WTC11 (cell line): ENCODE data around the gene WASF3. TPM values are rescaled to one million over a fixed set of nuclear protein-coding genes. Genes with fewer than 3 reads are reported as not detected.

Experiments used
- ATAC-seq: fragments of 200-7000 bp; cut with Tn5 transposase; 2 replicates; pipeline ENCODE4 v1.10.0; 2021; ENCODE audit warnings: mild to moderate bottlenecking, moderate library complexity
- CTCF ChIA-PET: fragments of 300-600 bp; sonication (Branson Sonifier 250); formaldehyde crosslinking; loops from one replicate; lab custom pipeline; 2021; ENCODE audit warnings: antibody characterized with exemption; lab: Charles Lee
- POLR2A ChIA-PET: fragments of 350-600 bp; sonication (Branson Sonifier 250); formaldehyde crosslinking; loops from one replicate; lab custom pipeline; 2021; ENCODE audit warnings: antibody characterized with exemption; lab: Charles Lee
- DNase-seq: peaks from one replicate; pipeline ENCODE4 v3.0.0; 2021; ENCODE audit warnings: low spot score
- H3K27ac Mint-ChIP-seq: 2 replicates; pipeline ENCODE4 v1.8.0; 2021; ENCODE audit warnings: mixed read lengths
- H3K27me3 Mint-ChIP-seq: 2 replicates; pipeline ENCODE4 v1.8.0; 2021; ENCODE audit warnings: low read depth, mild to moderate bottlenecking, moderate library complexity, mixed read lengths
- H3K36me3 Mint-ChIP-seq: 2 replicates; pipeline ENCODE4 v1.8.0; 2021; ENCODE audit warnings: mixed read lengths
- H3K4me1 Mint-ChIP-seq: 2 replicates; pipeline ENCODE4 v1.8.0; 2022; ENCODE audit warnings: mixed read lengths
- H3K4me3 Mint-ChIP-seq: 2 replicates; pipeline ENCODE4 v1.8.0; 2021; ENCODE audit warnings: mild to moderate bottlenecking, moderate library complexity, mixed read lengths
- H3K9me3 Mint-ChIP-seq: 2 replicates; pipeline ENCODE4 v1.8.0; 2021; ENCODE audit warnings: mixed read lengths
- CBFB ChIP-seq: sonication (generic); formaldehyde crosslinking; IDR thresholded peaks from 2 replicates; pipeline ENCODE4 v1.8.1; 2022; ENCODE audit warnings: mild to moderate bottlenecking, low read depth, missing genetic modification reagents
- FOXJ3 ChIP-seq: sonication (generic); formaldehyde crosslinking; IDR thresholded peaks from 2 replicates; pipeline ENCODE4 v1.9.0; 2021; ENCODE audit warnings: missing genetic modification reagents, mild to moderate bottlenecking, borderline replicate concordance
- GABPB1 ChIP-seq: sonication (generic); formaldehyde crosslinking; IDR thresholded peaks from 2 replicates; pipeline ENCODE4 v1.8.1; 2023; ENCODE audit warnings: mild to moderate bottlenecking, missing genetic modification reagents
- NR1H2 ChIP-seq: sonication (generic); formaldehyde crosslinking; IDR thresholded peaks from 2 replicates; pipeline ENCODE4 v1.9.0; 2021; ENCODE audit warnings: mild to moderate bottlenecking, moderate library complexity, missing genetic modification reagents
- NR2C2 ChIP-seq: sonication (generic); formaldehyde crosslinking; IDR thresholded peaks from 2 replicates; pipeline ENCODE4 v1.8.0; 2022; ENCODE audit warnings: mild to moderate bottlenecking, missing genetic modification reagents
- ZNF121 ChIP-seq: sonication (generic); formaldehyde crosslinking; IDR thresholded peaks from 2 replicates; pipeline ENCODE4 v1.8.0; 2023; ENCODE audit warnings: missing genetic modification reagents
- ZNF232 ChIP-seq: sonication (generic); formaldehyde crosslinking; IDR thresholded peaks from 2 replicates; pipeline ENCODE4 v1.8.0; 2022; ENCODE audit warnings: mild to moderate bottlenecking, missing genetic modification reagents
- ZNF263 ChIP-seq: sonication (generic); formaldehyde crosslinking; IDR thresholded peaks from 2 replicates; pipeline ENCODE4 v1.8.1; 2022; ENCODE audit warnings: low read depth, mild to moderate bottlenecking, moderate library complexity, missing genetic modification reagents
- total RNA-seq: library from RNA; stranded (reverse); gene quantifications from 3 replicates; pipeline ENCODE4 v1.2.3, GENCODE V29; 2021
- TF ChIP-seq, protein P1 (sequence below): fragments of 250-450 bp; sonication (Bioruptor Pico); IDR thresholded peaks from 2 replicates; pipeline ENCODE4 v1.9.0; 2021; ENCODE audit warnings: mild to moderate bottlenecking
- TF ChIP-seq, protein P2 (sequence below): fragments of 250-450 bp; sonication (Bioruptor Pico); IDR thresholded peaks from 2 replicates; pipeline ENCODE4 v2.1.2; 2022; ENCODE audit warnings: mild to moderate bottlenecking, moderate library complexity
- TF ChIP-seq, protein P3 (sequence below): fragments of 250-450 bp; sonication (Bioruptor Pico); conservative IDR thresholded peaks from 2 replicates; pipeline ENCODE4 v1.9.0; 2021; ENCODE audit warnings: mild to moderate bottlenecking
- TF ChIP-seq, protein P4 (sequence below): sonication (generic); formaldehyde crosslinking; IDR thresholded peaks from 2 replicates; pipeline ENCODE4 v1.8.1; 2022; ENCODE audit warnings: mild to moderate bottlenecking, missing genetic modification reagents, moderate library complexity, borderline replicate concordance
- TF ChIP-seq, protein P5 (sequence below): sonication (generic); formaldehyde crosslinking; IDR thresholded peaks from 2 replicates; pipeline ENCODE4 v1.8.0; 2023; ENCODE audit warnings: missing genetic modification reagents
- TF ChIP-seq, protein P6 (sequence below): fragments of 250-450 bp; sonication (Bioruptor Pico); IDR thresholded peaks from 2 replicates; pipeline ENCODE4 v1.9.0; 2021; ENCODE audit warnings: mild to moderate bottlenecking, borderline replicate concordance
- TF ChIP-seq, protein P7 (sequence below): sonication (generic); formaldehyde crosslinking; IDR thresholded peaks from 2 replicates; pipeline ENCODE4 v1.8.0; 2022; ENCODE audit warnings: mild to moderate bottlenecking, missing genetic modification reagents
- TF ChIP-seq, protein P8 (sequence below): sonication (generic); formaldehyde crosslinking; IDR thresholded peaks from 2 replicates; pipeline ENCODE4 v1.8.1; 2023; ENCODE audit warnings: mild to moderate bottlenecking, missing genetic modification reagents, borderline replicate concordance
- TF ChIP-seq, protein P9 (sequence below): sonication (generic); formaldehyde crosslinking; IDR thresholded peaks from 2 replicates; pipeline ENCODE4 v1.8.0; 2022; ENCODE audit warnings: mild to moderate bottlenecking, missing genetic modification reagents

The WASF3 gene
- total RNA-seq, 1 experiment from 2014 or later, result 26.8 TPM

DNA sequence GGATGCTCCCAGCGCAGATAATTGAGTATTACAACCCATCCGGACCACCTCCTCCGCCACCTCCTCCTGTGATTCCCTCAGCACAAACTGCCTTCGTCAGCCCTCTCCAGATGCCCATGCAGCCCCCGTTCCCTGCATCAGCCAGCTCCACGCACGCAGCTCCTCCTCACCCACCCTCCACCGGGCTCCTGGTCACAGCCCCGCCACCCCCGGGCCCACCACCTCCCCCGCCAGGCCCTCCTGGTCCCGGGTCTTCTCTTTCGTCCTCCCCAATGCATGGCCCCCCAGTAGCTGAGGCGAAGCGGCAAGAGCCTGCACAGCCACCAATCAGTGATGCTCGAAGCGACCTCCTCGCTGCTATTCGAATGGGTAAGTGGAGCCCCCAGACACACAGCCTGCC is 125.1 kb downstream of the WASF3 start (continued):
- TF ChIP-seq, protein P1, sequence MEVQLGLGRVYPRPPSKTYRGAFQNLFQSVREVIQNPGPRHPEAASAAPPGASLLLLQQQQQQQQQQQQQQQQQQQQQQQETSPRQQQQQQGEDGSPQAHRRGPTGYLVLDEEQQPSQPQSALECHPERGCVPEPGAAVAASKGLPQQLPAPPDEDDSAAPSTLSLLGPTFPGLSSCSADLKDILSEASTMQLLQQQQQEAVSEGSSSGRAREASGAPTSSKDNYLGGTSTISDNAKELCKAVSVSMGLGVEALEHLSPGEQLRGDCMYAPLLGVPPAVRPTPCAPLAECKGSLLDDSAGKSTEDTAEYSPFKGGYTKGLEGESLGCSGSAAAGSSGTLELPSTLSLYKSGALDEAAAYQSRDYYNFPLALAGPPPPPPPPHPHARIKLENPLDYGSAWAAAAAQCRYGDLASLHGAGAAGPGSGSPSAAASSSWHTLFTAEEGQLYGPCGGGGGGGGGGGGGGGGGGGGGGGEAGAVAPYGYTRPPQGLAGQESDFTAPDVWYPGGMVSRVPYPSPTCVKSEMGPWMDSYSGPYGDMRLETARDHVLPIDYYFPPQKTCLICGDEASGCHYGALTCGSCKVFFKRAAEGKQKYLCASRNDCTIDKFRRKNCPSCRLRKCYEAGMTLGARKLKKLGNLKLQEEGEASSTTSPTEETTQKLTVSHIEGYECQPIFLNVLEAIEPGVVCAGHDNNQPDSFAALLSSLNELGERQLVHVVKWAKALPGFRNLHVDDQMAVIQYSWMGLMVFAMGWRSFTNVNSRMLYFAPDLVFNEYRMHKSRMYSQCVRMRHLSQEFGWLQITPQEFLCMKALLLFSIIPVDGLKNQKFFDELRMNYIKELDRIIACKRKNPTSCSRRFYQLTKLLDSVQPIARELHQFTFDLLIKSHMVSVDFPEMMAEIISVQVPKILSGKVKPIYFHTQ (CRISPR knock-in tag), result no peak

DNA sequence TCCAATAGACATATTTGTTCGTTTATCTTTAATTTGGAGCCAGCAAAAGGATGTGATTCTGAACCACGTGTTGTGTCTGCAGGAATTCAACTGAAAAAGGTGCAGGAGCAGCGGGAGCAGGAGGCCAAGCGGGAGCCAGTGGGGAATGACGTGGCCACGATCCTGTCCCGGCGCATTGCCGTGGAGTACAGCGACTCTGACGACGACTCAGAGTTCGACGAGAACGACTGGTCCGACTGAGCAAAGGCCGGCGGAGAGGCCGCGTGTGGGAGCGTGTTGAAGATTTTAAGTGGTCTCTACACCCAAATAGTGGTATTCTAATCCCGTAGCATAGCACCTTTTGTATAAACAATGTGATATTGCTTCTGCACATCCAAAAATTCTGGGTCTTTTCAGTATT is 128.1 kb downstream of the WASF3 start:
- no peak overlapping the region for H3K27ac Mint-ChIP-seq
- ChIA-PET CTCF (interaction anchor here (1.3 kb wide), 1 partner anchor 13 kb away, joined by 4 read pairs; no protein-coding TSS in a partner anchor), POLR2A (no interaction called here)
- peaks cover 14% of the 10 kb centered on the region; the same call in 1 of the 2 replicates for H3K9me3 Mint-ChIP-seq
- ATAC-seq, result no peak
- peaks cover 42% of the 10 kb centered on the region for H3K36me3 Mint-ChIP-seq
- peaks cover 4% of the 10 kb centered on the region for H3K4me1 Mint-ChIP-seq
- DNase-seq, result no peak
- H3K27me3 Mint-ChIP-seq, result no peaks in the 10 kb centered on the region
- H3K4me3 Mint-ChIP-seq, result no peak overlapping the region
- TF ChIP-seq, protein P2, sequence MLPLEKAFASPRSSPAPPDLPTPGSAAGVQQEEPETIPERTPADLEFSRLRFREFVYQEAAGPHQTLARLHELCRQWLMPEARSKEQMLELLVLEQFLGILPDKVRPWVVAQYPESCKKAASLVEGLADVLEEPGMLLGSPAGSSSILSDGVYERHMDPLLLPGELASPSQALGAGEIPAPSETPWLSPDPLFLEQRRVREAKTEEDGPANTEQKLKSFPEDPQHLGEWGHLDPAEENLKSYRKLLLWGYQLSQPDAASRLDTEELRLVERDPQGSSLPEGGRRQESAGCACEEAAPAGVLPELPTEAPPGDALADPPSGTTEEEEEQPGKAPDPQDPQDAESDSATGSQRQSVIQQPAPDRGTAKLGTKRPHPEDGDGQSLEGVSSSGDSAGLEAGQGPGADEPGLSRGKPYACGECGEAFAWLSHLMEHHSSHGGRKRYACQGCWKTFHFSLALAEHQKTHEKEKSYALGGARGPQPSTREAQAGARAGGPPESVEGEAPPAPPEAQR (CRISPR knock-in tag), result no peak
- TF ChIP-seq CBFB, result no peak
- TF ChIP-seq, protein P3, sequence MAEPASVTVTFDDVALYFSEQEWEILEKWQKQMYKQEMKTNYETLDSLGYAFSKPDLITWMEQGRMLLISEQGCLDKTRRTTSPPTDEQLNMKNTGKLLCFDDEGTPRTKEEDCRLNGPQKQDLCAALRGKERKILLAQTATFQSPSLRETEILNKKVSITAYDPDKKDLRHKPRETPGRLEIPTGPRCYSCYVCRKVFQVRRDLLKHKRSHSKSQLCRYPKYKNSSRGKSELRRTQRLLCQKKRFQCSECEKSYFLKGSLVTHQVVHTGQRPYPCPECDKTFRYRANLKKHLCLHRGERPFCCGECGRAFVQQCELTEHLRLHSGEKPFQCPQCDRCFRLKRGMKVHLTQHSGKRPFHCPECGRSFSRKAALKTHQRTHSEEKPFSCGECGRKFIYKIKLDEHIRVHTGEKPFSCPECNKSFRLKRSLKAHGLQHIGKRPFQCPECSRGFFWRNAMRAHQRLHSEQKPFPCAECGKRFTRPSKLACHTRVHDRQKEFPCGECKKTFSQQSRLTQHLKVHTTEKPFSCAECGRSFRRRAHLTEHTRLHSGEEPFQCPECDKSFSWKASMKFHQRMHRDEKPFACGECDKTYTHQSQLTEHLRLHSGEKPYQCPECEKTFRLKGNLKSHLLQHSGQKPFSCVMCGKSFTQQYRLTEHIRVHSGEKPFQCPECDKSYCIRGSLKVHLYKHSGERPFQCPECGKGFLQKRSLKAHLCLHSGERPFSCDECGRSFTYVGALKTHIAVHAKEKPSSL (CRISPR knock-in tag), result no peak
- TF ChIP-seq, protein P4, sequence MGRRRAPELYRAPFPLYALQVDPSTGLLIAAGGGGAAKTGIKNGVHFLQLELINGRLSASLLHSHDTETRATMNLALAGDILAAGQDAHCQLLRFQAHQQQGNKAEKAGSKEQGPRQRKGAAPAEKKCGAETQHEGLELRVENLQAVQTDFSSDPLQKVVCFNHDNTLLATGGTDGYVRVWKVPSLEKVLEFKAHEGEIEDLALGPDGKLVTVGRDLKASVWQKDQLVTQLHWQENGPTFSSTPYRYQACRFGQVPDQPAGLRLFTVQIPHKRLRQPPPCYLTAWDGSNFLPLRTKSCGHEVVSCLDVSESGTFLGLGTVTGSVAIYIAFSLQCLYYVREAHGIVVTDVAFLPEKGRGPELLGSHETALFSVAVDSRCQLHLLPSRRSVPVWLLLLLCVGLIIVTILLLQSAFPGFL (CRISPR knock-in tag), result no peak
- TF ChIP-seq, protein P5, sequence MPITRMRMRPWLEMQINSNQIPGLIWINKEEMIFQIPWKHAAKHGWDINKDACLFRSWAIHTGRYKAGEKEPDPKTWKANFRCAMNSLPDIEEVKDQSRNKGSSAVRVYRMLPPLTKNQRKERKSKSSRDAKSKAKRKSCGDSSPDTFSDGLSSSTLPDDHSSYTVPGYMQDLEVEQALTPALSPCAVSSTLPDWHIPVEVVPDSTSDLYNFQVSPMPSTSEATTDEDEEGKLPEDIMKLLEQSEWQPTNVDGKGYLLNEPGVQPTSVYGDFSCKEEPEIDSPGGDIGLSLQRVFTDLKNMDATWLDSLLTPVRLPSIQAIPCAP (CRISPR knock-in tag), result no peak
- TF ChIP-seq GABPB1, result no peak
- no peak for TF ChIP-seq ZNF121 (CRISPR knock-in tag)
- TF ChIP-seq, protein P6, sequence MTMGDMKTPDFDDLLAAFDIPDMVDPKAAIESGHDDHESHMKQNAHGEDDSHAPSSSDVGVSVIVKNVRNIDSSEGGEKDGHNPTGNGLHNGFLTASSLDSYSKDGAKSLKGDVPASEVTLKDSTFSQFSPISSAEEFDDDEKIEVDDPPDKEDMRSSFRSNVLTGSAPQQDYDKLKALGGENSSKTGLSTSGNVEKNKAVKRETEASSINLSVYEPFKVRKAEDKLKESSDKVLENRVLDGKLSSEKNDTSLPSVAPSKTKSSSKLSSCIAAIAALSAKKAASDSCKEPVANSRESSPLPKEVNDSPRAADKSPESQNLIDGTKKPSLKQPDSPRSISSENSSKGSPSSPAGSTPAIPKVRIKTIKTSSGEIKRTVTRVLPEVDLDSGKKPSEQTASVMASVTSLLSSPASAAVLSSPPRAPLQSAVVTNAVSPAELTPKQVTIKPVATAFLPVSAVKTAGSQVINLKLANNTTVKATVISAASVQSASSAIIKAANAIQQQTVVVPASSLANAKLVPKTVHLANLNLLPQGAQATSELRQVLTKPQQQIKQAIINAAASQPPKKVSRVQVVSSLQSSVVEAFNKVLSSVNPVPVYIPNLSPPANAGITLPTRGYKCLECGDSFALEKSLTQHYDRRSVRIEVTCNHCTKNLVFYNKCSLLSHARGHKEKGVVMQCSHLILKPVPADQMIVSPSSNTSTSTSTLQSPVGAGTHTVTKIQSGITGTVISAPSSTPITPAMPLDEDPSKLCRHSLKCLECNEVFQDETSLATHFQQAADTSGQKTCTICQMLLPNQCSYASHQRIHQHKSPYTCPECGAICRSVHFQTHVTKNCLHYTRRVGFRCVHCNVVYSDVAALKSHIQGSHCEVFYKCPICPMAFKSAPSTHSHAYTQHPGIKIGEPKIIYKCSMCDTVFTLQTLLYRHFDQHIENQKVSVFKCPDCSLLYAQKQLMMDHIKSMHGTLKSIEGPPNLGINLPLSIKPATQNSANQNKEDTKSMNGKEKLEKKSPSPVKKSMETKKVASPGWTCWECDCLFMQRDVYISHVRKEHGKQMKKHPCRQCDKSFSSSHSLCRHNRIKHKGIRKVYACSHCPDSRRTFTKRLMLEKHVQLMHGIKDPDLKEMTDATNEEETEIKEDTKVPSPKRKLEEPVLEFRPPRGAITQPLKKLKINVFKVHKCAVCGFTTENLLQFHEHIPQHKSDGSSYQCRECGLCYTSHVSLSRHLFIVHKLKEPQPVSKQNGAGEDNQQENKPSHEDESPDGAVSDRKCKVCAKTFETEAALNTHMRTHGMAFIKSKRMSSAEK (CRISPR knock-in tag), result no peak
- TF ChIP-seq NR2C2 (CRISPR knock-in tag), result no peak
- TF ChIP-seq ZNF263, result no peak
- TF ChIP-seq NR1H2 (CRISPR knock-in tag), result no peak
- TF ChIP-seq, protein P7, sequence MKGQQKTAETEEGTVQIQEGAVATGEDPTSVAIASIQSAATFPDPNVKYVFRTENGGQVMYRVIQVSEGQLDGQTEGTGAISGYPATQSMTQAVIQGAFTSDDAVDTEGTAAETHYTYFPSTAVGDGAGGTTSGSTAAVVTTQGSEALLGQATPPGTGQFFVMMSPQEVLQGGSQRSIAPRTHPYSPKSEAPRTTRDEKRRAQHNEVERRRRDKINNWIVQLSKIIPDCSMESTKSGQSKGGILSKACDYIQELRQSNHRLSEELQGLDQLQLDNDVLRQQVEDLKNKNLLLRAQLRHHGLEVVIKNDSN (CRISPR knock-in tag), result no peak
- no peak for TF ChIP-seq FOXJ3 (CRISPR knock-in tag)
- no peak for TF ChIP-seq ZNF232
- TF ChIP-seq, protein P8, sequence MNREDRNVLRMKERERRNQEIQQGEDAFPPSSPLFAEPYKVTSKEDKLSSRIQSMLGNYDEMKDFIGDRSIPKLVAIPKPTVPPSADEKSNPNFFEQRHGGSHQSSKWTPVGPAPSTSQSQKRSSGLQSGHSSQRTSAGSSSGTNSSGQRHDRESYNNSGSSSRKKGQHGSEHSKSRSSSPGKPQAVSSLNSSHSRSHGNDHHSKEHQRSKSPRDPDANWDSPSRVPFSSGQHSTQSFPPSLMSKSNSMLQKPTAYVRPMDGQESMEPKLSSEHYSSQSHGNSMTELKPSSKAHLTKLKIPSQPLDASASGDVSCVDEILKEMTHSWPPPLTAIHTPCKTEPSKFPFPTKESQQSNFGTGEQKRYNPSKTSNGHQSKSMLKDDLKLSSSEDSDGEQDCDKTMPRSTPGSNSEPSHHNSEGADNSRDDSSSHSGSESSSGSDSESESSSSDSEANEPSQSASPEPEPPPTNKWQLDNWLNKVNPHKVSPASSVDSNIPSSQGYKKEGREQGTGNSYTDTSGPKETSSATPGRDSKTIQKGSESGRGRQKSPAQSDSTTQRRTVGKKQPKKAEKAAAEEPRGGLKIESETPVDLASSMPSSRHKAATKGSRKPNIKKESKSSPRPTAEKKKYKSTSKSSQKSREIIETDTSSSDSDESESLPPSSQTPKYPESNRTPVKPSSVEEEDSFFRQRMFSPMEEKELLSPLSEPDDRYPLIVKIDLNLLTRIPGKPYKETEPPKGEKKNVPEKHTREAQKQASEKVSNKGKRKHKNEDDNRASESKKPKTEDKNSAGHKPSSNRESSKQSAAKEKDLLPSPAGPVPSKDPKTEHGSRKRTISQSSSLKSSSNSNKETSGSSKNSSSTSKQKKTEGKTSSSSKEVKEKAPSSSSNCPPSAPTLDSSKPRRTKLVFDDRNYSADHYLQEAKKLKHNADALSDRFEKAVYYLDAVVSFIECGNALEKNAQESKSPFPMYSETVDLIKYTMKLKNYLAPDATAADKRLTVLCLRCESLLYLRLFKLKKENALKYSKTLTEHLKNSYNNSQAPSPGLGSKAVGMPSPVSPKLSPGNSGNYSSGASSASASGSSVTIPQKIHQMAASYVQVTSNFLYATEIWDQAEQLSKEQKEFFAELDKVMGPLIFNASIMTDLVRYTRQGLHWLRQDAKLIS (CRISPR knock-in tag), result no peak
- TF ChIP-seq, protein P9, sequence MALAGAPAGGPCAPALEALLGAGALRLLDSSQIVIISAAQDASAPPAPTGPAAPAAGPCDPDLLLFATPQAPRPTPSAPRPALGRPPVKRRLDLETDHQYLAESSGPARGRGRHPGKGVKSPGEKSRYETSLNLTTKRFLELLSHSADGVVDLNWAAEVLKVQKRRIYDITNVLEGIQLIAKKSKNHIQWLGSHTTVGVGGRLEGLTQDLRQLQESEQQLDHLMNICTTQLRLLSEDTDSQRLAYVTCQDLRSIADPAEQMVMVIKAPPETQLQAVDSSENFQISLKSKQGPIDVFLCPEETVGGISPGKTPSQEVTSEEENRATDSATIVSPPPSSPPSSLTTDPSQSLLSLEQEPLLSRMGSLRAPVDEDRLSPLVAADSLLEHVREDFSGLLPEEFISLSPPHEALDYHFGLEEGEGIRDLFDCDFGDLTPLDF (CRISPR knock-in tag), result no peak
